HG03135 (cell line): ENCODE results near the gene PRM1.
A peak's percentile ranks its signal among the peaks of the same experiment; 100 is the strongest.

Experiments used
- ATAC-seq: cut with Tn5 transposase; IDR thresholded peaks from one replicate; pipeline ENCODE4 v1.9.1; 2021; ENCODE audit warnings: mild to moderate bottlenecking, moderate library complexity; ENCODE audit not compliant: unreplicated experiment

Gene PRM1, protein sequence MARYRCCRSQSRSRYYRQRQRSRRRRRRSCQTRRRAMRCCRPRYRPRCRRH

GRCh38 chr16:11280616-11281522 lies at the start of gene PRM1:
TSS of gene PRM1 (minus strand) at chr16:11281330. CDS start at chr16:11281238, 92 bp downstream.
- no peak for ATAC-seq

- no peak for ATAC-seq
Observed at GRCh38 chr16:11330526-11331237, 49.6 kb upstream of the PRM1 start.

GRCh38 chr16:11329891-11330290 lies 48.8 kb upstream of the PRM1 start:
- no peak for ATAC-seq

DNA sequence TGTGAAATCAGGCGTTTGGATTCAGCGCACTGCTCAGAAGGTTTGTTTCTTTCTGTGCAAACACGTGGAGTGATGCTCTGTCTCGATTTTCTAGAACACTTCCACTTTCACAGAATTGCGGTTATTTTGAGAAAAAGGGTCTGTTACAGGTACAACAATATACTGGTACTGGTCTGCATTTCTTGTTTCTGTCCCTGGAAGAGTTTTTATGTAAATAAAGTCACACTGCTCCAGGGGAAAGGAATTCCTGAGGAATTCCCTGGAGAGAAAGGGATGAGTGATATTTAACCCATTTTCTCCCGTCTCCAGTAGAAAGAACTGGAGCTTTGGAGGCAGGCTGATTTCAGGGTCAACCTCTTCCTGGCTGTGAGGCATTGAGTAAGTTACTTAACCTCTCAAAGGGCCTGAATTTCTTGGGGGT lies 48.0 kb upstream of the PRM1 start:
- ATAC-seq, result no peak

DNA sequence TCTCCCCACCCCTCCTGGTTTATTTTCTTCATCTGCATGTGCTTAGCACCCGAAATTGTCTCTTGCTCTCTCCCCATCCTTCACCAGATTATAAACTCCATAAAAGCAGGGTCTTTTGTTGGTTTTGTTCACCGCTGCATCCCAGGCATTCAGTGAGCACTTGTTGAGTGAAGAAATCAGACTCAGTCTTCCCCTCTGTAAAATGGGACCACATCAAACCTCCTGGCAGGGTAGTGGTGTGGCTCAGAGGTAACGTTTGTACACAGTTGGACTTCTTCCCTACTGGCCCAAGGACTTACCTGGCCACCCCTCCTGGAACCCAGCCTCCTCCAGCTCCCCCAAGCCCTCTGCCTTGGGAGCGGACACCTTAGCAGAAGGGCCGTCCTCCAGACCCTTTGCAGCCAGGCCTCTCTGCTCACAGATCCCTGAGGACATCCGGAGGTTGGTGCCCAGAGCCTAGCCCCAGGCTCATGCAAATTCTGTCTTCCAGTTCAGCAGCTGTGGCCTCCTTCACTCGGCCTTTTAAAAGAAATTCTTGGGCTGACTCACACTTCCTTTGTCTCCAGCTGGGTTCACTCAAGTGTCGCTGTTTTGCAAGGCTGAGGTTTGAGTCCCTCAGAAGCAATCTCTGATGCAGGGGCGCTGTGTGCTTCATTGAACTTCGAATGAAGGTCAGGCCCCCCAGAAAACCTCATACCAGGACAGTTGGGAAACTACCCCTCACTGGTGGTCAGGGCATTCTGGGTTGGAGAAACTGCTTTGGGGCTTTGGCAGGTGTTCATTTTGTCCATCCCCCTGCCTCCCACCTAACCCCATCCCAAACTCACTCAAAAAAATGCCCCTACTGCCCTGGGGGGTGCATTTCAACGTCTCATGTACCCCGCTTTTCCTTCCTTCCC lies 47.3 kb upstream of the PRM1 start:
- peak; percentile 72 for ATAC-seq

DNA sequence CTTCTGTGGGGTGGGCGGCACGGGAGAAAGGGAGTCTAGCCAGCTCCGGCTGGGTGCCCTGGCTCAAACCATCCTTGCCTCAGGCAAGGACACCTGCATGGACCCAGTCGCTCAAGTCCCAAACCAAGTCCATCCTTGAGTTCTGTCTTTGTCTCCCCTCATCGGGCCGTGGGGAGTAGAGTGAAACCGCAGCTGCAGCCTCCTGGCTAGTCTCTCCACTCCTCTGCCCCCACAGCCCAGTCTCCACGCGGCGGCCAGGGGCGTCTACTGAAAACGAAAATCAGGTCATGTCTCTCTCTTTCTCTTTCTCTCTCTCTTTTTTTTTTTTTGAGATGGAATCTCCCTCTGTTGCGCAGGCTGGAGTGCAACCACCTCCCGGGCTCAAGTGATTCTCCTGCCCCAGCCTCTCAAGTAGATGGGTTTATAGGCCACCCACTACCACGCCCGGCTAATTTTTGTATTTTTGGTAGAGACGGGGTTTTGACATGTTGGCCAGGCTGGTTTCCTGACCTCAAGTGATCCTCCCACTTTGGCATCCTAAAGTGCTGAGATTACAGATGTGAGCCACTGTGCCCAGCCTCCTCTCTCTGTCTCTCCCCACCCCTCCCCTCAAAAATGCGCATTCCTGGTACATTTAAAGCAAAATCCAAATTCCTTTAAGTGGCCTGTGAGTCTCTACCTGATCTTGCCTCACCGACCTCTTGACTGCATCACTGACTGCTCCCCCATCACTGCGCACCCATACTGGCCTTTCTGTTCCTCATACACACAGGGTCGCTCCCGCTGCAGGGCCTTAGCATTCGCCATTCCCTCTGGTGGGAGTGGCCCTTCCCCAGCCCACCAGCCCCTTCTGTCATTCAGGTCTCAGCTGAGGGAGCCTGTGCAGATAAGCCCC lies 46.4 kb upstream of the PRM1 start:
- ATAC-seq, result peak; percentile 30

GRCh38 chr16:11326737-11327276 lies 45.7 kb upstream of the PRM1 start:
- ATAC-seq, result no peak

- no peak for ATAC-seq
Observed at GRCh38 chr16:11326084-11326736, 45.1 kb upstream of the PRM1 start.

- no peak for ATAC-seq
Observed at GRCh38 chr16:11325404-11326083, 44.4 kb upstream of the PRM1 start.

DNA sequence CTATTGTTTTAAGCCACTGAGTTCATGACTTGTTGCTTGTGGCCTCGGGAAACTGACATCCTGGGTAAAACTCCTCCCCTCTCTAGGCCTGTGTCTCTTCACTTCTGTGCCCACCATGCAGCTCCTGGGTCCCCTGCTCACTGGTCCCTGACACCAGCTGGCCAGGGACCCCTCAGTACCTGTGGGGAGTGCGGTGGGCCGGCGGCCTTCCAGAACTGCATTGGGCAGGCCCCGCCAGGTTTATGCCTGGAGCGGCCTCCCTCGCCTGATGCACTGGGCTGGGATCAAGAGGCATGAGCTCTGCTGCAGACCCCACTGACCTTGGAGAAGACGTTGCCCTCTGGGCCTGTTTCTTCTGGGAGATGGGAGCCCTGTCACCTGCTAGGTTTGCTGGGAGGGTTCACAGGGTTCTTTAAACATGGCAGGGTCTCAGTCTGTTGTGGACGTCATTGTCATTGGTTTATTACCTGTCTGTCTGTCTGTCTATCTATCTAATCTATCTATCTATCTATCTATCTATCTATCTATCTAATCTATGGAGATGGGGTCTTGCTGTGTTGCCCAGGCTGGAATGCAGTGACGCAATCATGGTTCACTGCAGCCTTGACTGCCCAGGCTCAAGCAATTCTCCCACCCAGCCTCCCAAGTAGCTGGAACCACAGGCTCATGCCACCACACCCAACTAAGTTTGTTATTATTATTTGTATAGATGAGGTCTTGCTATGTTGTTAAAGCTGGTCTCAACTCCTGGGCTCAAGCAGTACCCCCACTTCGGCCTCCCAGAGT lies 42.6 kb upstream of the PRM1 start:
- no peak for ATAC-seq

GRCh38 chr16:11322823-11323222 lies 41.7 kb upstream of the PRM1 start:
- no peak for ATAC-seq

DNA sequence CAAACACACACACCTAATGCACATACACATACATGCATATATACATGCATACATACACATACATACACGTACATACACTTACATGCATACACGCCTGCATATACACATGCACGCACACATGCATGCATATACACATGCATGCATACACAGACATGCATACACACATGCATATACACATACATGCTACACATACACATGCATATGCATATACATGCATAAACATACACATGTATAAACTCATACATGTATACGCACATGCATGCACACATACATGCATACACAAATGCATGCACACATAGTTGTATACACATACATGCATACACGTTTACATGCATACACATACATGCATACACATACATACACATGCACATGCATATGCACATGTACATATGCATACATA lies 40.5 kb upstream of the PRM1 start:
- ATAC-seq, result no peak

- ATAC-seq, result no peak
Observed at GRCh38 chr16:11320170-11320569, 39.0 kb upstream of the PRM1 start.

DNA sequence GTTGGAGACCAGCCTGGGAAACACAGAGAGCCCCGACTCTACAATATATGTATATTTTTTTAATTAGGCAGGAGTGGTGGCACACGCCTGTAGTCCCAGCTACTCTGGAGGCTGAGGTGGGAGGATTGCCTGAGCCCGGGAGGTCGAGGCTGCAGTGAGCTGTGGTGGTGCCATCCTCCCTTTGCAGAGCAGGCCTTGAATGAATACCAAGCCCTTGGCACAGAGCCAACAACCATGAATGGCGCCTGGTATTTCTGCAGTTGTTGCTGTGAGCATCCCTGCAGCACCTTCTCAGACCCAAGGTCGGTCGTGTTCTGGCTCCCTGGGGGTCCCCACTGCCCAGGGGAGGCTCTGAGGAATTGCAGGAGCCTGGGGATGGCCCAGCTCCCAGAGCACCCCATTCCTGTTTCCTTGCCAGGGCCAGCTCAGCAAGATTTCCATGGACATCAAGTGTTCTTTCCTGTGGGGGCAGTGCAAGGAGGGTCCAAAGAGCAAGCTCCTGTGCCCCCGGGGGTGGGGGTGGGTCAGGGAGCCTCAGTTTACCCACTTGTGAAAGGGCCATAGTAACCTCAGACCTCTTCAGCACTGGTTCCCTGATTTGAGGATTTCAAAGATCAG lies 38.5 kb upstream of the PRM1 start:
- no peak for ATAC-seq

DNA sequence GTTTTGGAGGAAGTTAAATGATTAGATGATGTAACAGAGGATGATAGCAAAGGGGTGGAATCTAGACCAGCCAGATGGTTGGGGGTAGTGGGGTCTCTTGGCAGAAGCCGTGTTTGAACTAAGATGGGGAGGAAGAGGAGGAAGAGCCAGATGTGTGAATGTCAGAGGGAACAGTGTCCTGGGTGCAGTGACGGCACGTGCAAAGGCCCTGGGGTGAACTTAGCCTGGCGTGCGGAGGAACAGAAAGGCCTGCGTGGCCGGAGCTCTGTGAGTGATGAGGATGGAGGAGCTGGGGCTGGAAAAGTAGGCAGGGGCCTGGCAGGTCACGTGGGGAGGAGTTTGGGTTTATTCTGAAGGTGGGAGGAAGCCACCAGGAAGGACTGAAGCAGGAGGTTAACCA lies 37.7 kb upstream of the PRM1 start:
- ATAC-seq, result no peak

- ATAC-seq, result no peak
Observed at GRCh38 chr16:11316331-11317015, 35.3 kb upstream of the PRM1 start.

DNA sequence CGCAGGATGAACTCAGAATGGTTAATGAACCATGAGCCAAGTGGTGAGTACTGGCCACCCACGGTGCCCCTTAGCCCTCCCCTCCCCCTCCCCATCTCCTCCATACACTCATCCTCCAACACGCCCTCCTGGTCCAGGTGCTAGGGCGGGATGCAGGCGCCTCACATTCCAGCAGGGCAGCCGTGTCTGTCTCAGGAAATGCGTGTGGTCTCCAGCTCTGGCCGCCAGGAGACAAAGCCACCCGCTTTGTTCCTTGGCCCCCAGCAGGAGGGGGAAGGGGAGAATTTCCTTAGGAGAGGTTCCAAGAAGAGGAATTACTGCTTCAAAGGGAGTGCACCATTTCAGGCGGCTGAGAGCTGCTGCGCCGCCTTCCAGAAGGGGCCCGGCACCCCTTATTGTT lies 34.4 kb upstream of the PRM1 start:
- no peak for ATAC-seq
